Measurements from ENCODE around the gene PCDHGA3.

DNA sequence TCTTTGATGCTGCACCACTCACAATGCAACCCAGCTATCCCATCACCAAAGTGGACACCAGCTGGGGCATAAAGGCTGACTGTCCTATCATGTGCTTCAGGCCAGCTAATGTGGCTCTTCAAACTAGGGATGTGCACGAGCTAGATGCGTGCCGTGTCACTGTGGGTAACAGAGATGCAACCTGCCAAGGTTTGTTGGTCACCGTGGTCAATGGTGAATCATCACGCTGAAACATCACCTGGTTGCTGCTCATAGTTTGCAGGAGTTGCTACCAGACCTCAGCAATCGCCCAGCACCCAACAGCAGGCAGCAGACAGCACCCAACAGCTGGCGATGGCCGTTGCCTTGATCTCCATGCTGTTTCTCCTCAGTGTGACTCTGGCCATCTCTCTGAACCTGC lies 15.4 kb upstream of the PCDHGA3 start:
- TF ChIP-seq NFE2L1 (CRISPR knock-in tag; IDR thresholded peaks at IDR 0.05) (no peak), ZNF281 (CRISPR knock-in tag; IDR thresholded peaks at IDR 0.05) (no peak), CTCF (IDR thresholded peaks at IDR 0.05) (no peak)
- TF ChIP-seq, protein P1, sequence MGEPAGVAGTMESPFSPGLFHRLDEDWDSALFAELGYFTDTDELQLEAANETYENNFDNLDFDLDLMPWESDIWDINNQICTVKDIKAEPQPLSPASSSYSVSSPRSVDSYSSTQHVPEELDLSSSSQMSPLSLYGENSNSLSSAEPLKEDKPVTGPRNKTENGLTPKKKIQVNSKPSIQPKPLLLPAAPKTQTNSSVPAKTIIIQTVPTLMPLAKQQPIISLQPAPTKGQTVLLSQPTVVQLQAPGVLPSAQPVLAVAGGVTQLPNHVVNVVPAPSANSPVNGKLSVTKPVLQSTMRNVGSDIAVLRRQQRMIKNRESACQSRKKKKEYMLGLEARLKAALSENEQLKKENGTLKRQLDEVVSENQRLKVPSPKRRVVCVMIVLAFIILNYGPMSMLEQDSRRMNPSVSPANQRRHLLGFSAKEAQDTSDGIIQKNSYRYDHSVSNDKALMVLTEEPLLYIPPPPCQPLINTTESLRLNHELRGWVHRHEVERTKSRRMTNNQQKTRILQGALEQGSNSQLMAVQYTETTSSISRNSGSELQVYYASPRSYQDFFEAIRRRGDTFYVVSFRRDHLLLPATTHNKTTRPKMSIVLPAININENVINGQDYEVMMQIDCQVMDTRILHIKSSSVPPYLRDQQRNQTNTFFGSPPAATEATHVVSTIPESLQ (CRISPR knock-in tag; IDR thresholded peaks at IDR 0.05) = no peak
